ENCODE results near the gene KMT2A.
A peak's percentile ranks its signal among the peaks of the same experiment; 100 is the strongest.
"Not testable (repeated sequence)": the region's sequence is repeated elsewhere in the genome, so short reads cannot be mapped to it uniquely, and the experiment has no call there.

The KMT2A gene

DNA sequence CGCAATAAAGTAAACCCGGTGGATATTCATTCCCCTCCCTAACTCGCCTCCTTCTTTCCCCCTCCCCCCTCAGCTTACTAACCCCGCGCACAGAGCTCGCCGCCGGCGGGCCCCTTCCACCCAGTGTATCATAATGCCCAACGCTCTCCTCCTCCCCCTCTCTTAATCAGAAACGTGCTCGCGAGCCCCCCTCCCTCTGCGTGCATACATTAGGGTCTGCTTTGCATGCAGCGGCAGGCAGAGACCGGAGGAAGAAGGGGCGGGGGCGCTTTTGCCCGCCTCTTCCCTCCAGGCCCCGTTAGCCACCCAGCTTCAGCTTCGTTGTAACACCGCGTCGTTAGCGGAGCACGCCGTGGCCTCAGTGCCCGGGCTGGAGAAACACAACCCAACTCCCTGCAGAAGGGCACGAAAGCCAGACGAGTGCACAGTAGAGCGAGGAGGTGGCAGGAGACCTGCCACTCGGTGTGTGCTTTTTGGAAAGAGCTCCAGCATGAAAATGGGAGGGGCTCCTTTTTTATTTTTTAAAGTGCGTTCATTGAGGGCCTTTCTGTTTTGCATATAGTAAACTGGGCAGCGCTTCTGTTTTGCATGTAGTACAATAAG lies 901 bp upstream of the KMT2A start:
- peak; percentile 82 for DNase-seq (ENCODE audit: low spot score)

GRCh38 chr11:118436639-118437207 lies 431 bp downstream of the KMT2A start:
- peak; percentile 70 for DNase-seq (ENCODE audit: low spot score)

GRCh38 chr11:118437208-118438125 lies 1.2 kb downstream of the KMT2A start:
- no peak for DNase-seq (ENCODE audit: low spot score)

DNA sequence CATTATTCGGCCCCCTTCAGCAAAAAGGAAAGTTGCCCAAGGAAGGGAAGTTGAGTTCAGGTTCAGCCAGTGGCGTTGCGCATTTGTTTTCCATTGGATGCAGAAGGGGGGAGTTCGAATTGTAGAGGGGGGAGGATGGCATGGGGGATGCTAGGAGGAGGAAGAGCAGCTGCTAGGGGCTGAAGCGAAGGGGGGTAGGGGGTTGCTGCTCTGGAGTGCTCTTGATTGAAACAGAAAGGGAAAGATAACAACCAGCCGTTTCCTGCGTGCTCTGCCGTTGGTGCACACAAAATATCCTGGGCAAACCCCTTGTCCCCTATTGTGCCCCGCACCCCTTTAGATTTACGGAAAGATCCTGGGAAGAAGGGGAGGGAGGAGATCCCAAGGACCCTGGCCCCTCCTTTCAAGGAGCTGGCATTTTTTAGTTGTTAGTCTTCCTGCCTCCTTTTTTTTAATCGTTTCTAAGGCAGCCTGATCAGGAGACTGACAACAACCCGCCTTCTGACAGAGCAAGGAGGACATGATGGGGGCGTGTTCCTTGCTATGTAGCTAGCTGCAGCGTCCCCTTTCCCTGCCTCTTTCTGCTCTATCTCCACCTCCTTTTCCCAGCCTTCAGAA lies 2.1 kb downstream of the KMT2A start:
- peak; percentile 71 for DNase-seq (ENCODE audit: low spot score)

GRCh38 chr11:118439646-118440045 lies 3.4 kb downstream of the KMT2A start:
- no peak for DNase-seq (ENCODE audit: low spot score)

DNA sequence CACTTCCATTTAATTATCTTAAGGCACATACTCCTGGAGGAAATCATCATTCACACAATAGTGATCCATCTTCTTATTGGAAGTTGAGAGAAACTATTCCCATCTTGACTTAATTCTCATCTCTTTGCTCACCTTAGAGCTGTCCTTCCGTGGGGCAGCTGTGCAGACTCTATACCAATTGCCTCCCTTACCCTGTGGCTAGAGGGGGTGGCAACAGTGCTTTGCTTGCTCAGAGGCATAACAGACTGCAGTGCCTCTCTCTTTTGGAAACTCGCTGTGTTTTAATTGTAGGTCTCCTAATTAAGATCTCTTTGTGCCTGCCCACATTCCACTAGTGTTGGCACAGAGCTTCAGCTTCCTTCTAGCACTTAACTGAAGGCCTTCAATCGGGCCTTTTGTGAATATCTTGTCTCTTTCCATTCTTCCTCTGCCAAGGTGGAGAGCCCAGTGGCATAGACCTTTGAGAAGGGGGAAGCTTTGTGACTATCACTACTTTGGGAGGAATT lies 5.5 kb downstream of the KMT2A start:
- DNase-seq (ENCODE audit: low spot score), result no peak

- no peak for DNase-seq (ENCODE audit: low spot score)
These were observed 6.0 kb downstream of the KMT2A start for GRCh38 chr11:118442301-118442700.

DNA sequence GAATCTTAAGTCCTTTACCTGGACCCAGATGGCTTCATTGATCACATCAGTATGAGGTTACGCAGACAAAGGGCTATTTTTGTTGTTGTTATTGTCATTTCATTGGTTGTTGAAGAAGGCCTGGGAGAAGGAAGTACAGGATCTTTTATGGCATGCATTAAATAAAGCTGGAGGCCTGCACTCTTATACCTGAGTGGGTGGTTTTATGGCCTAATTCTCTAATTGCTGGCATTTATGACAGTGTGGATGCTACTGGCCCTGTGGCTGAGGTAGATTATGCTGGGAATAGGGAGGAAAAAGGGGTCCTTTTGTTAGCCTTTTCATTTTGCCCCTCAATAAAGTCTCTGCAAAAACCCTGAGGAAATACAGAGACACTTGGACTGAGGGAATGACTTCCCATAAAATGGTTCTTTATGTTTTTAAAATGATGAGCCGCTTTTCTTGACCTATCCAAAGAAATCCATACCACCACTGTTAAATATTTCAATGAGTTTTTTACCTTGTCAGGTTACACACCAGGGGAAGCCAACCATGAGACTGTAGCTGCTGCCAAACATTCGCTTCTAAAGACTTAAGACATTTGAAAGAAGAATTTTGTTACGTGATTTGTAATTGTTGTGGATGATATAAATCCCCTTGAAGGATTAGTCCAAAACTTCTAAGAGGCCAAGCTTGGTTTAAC lies 6.8 kb downstream of the KMT2A start:
- no peak for DNase-seq (ENCODE audit: low spot score)

- no peak for DNase-seq (ENCODE audit: low spot score)
These were observed 7.4 kb downstream of the KMT2A start for GRCh38 chr11:118443590-118444218.

GRCh38 chr11:118447423-118447822 lies 11.1 kb downstream of the KMT2A start:
- no peak for DNase-seq (ENCODE audit: low spot score)

DNA sequence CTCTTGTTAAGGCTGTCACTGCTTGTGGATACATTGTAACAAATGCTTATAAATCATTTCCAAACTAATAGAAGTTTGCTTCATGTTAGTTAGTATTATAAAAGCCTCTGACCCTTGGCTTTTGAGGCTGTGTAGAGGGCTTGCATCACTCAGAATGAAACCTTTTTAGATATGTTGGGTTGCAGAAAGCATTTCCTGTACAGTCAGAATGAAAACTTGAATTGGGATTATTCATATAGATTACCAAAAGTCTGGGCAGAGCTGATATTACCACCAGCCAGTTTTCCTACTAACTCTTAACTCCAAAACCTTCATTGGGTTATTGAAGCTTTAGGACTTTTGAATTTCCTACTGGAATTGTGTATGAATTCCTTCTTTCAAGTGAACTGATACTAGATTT lies 12.0 kb downstream of the KMT2A start:
- DNase-seq (ENCODE audit: low spot score), result no peak

DNA sequence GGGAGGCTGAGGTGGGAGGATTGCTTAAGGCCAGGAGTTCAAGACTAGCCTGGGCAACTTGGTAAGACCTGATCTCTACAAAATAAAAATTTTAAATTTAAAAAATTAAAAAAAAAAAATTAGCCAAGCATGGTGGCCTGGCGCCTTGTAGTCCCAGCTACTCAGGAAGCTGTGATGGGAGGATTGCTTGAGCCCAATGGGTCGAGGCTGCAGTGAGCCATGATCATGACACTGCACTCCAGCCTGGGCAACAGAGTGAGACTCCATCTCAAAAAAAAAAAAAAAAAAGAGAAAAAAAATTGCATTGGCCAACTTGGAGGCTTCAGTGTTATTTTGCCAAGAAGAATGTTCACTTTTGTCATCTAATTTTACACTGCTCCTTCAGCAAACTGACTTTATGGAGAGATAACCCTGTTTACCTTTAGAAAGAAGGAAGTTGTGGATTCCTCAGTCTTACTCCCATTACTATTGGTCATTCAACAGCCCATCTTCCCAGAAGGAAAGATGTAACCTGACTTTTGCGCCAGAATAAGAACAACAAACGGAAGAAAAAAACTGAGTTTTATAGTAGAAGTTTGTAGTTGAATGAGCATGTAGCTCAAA lies 13.1 kb downstream of the KMT2A start:
- no peak for DNase-seq (ENCODE audit: low spot score)

- DNase-seq (ENCODE audit: low spot score), result no peak
These were observed 14.2 kb downstream of the KMT2A start for GRCh38 chr11:118450451-118450850.

DNA sequence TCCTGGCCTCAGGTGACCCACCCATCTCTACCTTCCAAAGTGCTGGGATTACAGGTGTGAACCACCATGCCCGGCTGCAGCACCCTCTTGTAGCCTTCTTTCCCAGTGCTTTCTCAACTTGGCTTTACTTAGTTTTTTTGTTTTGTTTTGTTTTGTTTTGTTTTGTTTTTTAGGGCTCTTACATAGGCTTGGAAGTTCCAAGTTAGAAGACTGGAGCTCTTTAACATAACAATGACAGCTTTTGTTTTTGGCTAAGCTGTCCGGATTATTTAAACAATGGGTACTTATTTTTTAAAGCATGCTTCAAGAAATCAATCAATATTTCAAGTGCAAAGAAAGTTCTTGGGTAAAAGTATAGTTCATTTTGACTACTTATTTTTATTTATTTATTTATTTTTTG lies 25.9 kb downstream of the KMT2A start:
- DNase-seq (ENCODE audit: low spot score), result no peak

DNA sequence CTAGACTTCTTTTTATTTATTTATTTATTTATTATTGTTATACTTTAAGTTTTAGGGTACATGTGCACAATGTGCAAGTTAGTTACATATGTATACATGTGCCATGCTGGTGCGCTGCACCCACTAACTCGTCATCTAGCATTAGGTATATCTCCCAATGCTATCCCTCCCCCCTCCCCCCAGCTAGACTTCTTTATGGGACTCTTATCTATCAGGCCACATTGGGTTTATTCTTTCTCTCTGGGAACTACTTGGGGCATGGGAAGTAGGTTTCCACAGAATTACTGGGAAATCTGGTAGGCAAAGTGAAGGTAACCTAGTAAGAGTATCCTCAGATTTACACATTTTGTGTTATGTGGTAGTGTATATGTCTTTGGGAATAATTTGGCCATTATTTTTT lies 32.7 kb downstream of the KMT2A start:
- DNase-seq (ENCODE audit: low spot score), result not testable (repeated sequence)

- no peak for DNase-seq (ENCODE audit: low spot score)
These were observed 34.7 kb downstream of the KMT2A start for GRCh38 chr11:118471030-118471429.

DNA sequence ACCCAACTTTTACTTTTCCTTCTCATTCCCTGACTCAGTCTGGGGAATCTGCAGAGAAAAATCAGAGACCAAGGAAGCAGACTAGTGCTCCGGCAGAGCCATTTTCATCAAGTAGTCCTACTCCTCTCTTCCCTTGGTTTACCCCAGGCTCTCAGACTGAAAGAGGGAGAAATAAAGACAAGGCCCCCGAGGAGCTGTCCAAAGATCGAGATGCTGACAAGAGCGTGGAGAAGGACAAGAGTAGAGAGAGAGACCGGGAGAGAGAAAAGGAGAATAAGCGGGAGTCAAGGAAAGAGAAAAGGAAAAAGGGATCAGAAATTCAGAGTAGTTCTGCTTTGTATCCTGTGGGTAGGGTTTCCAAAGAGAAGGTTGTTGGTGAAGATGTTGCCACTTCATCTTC lies 37.2 kb downstream of the KMT2A start:
- no peak for DNase-seq (ENCODE audit: low spot score)

GRCh38 chr11:118476676-118477075 lies 40.4 kb downstream of the KMT2A start:
- DNase-seq (ENCODE audit: low spot score), result no peak

- not testable (repeated sequence) for DNase-seq (ENCODE audit: low spot score)
These were observed 44.9 kb downstream of the KMT2A start for GRCh38 chr11:118481238-118481637.

DNA sequence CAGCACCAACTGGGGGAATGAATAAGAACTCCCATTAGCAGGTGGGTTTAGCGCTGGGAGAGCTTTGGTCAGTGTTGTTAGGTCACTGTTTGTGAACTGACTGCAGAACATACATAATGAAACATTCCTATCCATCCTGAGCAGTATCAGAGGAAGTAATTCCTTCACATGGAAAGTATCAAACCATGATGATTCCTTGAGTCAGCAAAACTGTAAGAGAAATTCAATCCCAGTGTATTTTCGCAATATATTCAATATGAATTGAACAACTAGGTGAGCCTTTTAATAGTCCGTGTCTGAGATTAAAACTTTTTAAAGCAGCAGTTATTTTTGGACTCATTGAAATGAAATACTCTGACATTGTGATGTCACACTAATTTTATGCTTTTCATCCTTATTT lies 48.1 kb downstream of the KMT2A start:
- DNase-seq (ENCODE audit: low spot score), result no peak

GRCh38 chr11:118485273-118485672 lies 49.0 kb downstream of the KMT2A start:
- DNase-seq (ENCODE audit: low spot score), result no peak
